T-helper 1 cell treated with Interleukin-12 subunit alpha and Interleukin-12 subunit beta and Interleukin-4 antibody, amounts not matched to agents 30 μg/mL and 1 μg/mL, for 36 hours (primary cell): Measurements from ENCODE around the gene RNF157.
"Not testable (repeated sequence)": the region's sequence is repeated elsewhere in the genome, so short reads cannot be mapped to it uniquely, and the experiment has no call there.

Source experiments
- H3K27ac Mint-ChIP-seq: one replicate; pipeline ENCODE4 v1.8.0; 2021; ENCODE audit warnings: mild to moderate bottlenecking, mixed read lengths
- H3K27me3 Mint-ChIP-seq: one replicate; pipeline ENCODE4 v1.8.0; 2021; ENCODE audit warnings: low read depth, mixed read lengths
- H3K36me3 Mint-ChIP-seq: one replicate; pipeline ENCODE4 v1.8.0; 2021; ENCODE audit warnings: low read depth, mixed read lengths
- H3K4me1 Mint-ChIP-seq: one replicate; pipeline ENCODE4 v1.8.0; 2021; ENCODE audit warnings: low read depth, mixed read lengths
- H3K4me3 Mint-ChIP-seq: one replicate; pipeline ENCODE4 v1.8.0; 2021; ENCODE audit warnings: mild to moderate bottlenecking, moderate library complexity, mixed read lengths
- H3K9me3 Mint-ChIP-seq: one replicate; pipeline ENCODE4 v1.8.0; 2021; ENCODE audit warnings: mixed read lengths

Gene RNF157

GRCh38 chr17:76273445-76274111, 33.3 kb upstream of the RNF157 start:
- H3K4me3 Mint-ChIP-seq: no peak overlapping the region
- H3K27me3 Mint-ChIP-seq: no peaks in the 10 kb centered on the region
- no peaks in the 10 kb centered on the region for H3K9me3 Mint-ChIP-seq
- peaks cover 21% of the 10 kb centered on the region for H3K36me3 Mint-ChIP-seq
- peaks cover 26% of the 10 kb centered on the region for H3K4me1 Mint-ChIP-seq
- peak overlapping the region; percentile 84 for H3K27ac Mint-ChIP-seq

GRCh38 chr17:76272541-76273444, 32.5 kb upstream of the RNF157 start:
- H3K4me1 Mint-ChIP-seq: peaks cover 31% of the 10 kb centered on the region
- H3K4me3 Mint-ChIP-seq: peak overlapping the region; percentile 74

GRCh38 chr17:76271669-76272540, 31.6 kb upstream of the RNF157 start:
- H3K4me3 Mint-ChIP-seq: peak overlapping the region; percentile 74
- H3K36me3 Mint-ChIP-seq: peaks cover 35% of the 10 kb centered on the region
- peaks cover 31% of the 10 kb centered on the region for H3K4me1 Mint-ChIP-seq
- no peaks in the 10 kb centered on the region for H3K27me3 Mint-ChIP-seq
- no peaks in the 10 kb centered on the region for H3K9me3 Mint-ChIP-seq
- H3K27ac Mint-ChIP-seq: peak overlapping the region; percentile 84

More at GRCh38 chr17:76272541-76273444, 32.5 kb upstream of the RNF157 start:
- Mint-ChIP-seq H3K9me3 (no peaks in the 10 kb centered on the region), H3K27me3 (no peaks in the 10 kb centered on the region), H3K36me3 (peaks cover 28% of the 10 kb centered on the region), H3K27ac (peak overlapping the region; percentile 84)

GRCh38 chr17:76270770-76271668, 30.7 kb upstream of the RNF157 start:
- peak overlapping the region; percentile 74 for H3K4me3 Mint-ChIP-seq
- no peaks in the 10 kb centered on the region for H3K27me3 Mint-ChIP-seq
- no peaks in the 10 kb centered on the region for H3K9me3 Mint-ChIP-seq
- peaks cover 43% of the 10 kb centered on the region for H3K36me3 Mint-ChIP-seq
- H3K4me1 Mint-ChIP-seq: peaks cover 31% of the 10 kb centered on the region
- H3K27ac Mint-ChIP-seq: peak overlapping the region; percentile 84

- H3K9me3 Mint-ChIP-seq: no peaks in the 10 kb centered on the region
- no peaks in the 10 kb centered on the region for H3K27me3 Mint-ChIP-seq
- peaks cover 31% of the 10 kb centered on the region for H3K4me1 Mint-ChIP-seq
- peak overlapping the region; percentile 98 for H3K27ac Mint-ChIP-seq
- peak overlapping the region; percentile 94 for H3K4me3 Mint-ChIP-seq
- peaks cover 43% of the 10 kb centered on the region for H3K36me3 Mint-ChIP-seq
Observed at GRCh38 chr17:76270127-76270592, 29.9 kb upstream of the RNF157 start.

GRCh38 chr17:76268991-76269981, 29.0 kb upstream of the RNF157 start:
- H3K9me3 Mint-ChIP-seq: no peaks in the 10 kb centered on the region
- peaks cover 31% of the 10 kb centered on the region for H3K4me1 Mint-ChIP-seq
- peak overlapping the region; percentile 94 for H3K4me3 Mint-ChIP-seq
- no peaks in the 10 kb centered on the region for H3K27me3 Mint-ChIP-seq
- H3K36me3 Mint-ChIP-seq: peaks cover 41% of the 10 kb centered on the region
- peak overlapping the region; percentile 98 for H3K27ac Mint-ChIP-seq

- no peaks in the 10 kb centered on the region for H3K9me3 Mint-ChIP-seq
- no peaks in the 10 kb centered on the region for H3K27me3 Mint-ChIP-seq
- peaks cover 41% of the 10 kb centered on the region for H3K36me3 Mint-ChIP-seq
Observed at GRCh38 chr17:76268015-76268749, 27.9 kb upstream of the RNF157 start.

GRCh38 chr17:76267581-76268001, 27.3 kb upstream of the RNF157 start:
- H3K27ac Mint-ChIP-seq: peak overlapping the region; percentile 98
- H3K9me3 Mint-ChIP-seq, H3K27me3 Mint-ChIP-seq: not testable (repeated sequence)
- H3K4me1 Mint-ChIP-seq: peaks cover 43% of the 10 kb centered on the region
- H3K36me3 Mint-ChIP-seq: peaks cover 41% of the 10 kb centered on the region
- H3K4me3 Mint-ChIP-seq: peak overlapping the region; percentile 94

More at GRCh38 chr17:76268015-76268749, 27.9 kb upstream of the RNF157 start:
- Mint-ChIP-seq H3K27ac (peak overlapping the region; percentile 98), H3K4me1 (peaks cover 39% of the 10 kb centered on the region), H3K4me3 (peak overlapping the region; percentile 94)

GRCh38 chr17:76267051-76267576, 26.8 kb upstream of the RNF157 start:
- Mint-ChIP-seq H3K4me3 (peak overlapping the region; percentile 94), H3K4me1 (peaks cover 44% of the 10 kb centered on the region), H3K9me3 (no peaks in the 10 kb centered on the region), H3K27me3 (no peaks in the 10 kb centered on the region), H3K36me3 (peaks cover 41% of the 10 kb centered on the region), H3K27ac (peak overlapping the region; percentile 98)

GRCh38 chr17:76266244-76266938, 26.1 kb upstream of the RNF157 start:
- H3K4me1 Mint-ChIP-seq: peaks cover 51% of the 10 kb centered on the region
- H3K27ac Mint-ChIP-seq: peak overlapping the region; percentile 98
- no peaks in the 10 kb centered on the region for H3K27me3 Mint-ChIP-seq
- H3K36me3 Mint-ChIP-seq: peaks cover 40% of the 10 kb centered on the region
- H3K9me3 Mint-ChIP-seq: no peaks in the 10 kb centered on the region
- H3K4me3 Mint-ChIP-seq: peak overlapping the region; percentile 94

GRCh38 chr17:76265624-76266243, 25.4 kb upstream of the RNF157 start:
- no peaks in the 10 kb centered on the region for H3K9me3 Mint-ChIP-seq
- peak overlapping the region; percentile 71 for H3K27ac Mint-ChIP-seq
- no peaks in the 10 kb centered on the region for H3K27me3 Mint-ChIP-seq
- H3K4me1 Mint-ChIP-seq: peaks cover 51% of the 10 kb centered on the region
- H3K36me3 Mint-ChIP-seq: peaks cover 35% of the 10 kb centered on the region
- H3K4me3 Mint-ChIP-seq: peak overlapping the region; percentile 94
